H1 (cell line): ENCODE results near the gene LRP2BP. TPM values are rescaled to one million over a fixed set of nuclear protein-coding genes. Genes with fewer than 3 reads are reported as not detected.

Source experiments
- KDM5A ChIP-seq: fragments of 200-600 bp; IDR thresholded peaks from 2 replicates; pipeline ENCODE4 v1.7.1; 2012; ENCODE audit warnings: mild to moderate bottlenecking, low read length, inconsistent platforms, mixed read lengths
- RBBP5 ChIP-seq: IDR thresholded peaks from 2 replicates; pipeline ENCODE4 v1.7.1; 2012; ENCODE audit warnings: low read depth, mild to moderate bottlenecking, inconsistent platforms, low read length, moderate library complexity, borderline replicate concordance
- SIRT6 ChIP-seq: IDR thresholded peaks from one replicate; pipeline ENCODE4 v1.7.1; 2012; ENCODE audit warnings: low read length, inconsistent platforms
- polyA plus RNA-seq, 7 experiments: library from polyadenylated mRNA; depleted of rRNA in 3 of 7; stranded (reverse) in 5 of 7; unstranded in 2 of 7; fragments of >200 nt in 5 of 7; fragments of 200-250 nt in 2 of 7; gene quantifications; 1 replicate in 5 of 7; 2 replicates in 1 of 7; 4 replicates in 1 of 7; pipeline versions ENCODE4 v1.2.1 to v1.2.3, GENCODE V29; 2011 to 2013; ENCODE audit warnings: missing spikeins in 2 of 7, mixed read lengths in 2 of 7
- total RNA-seq: library from RNA; stranded (reverse); fragmentation: NEBNext Ultra II Directional; extraction: Animal tissue kit (Norgen Biotek cat#: 25700); gene quantifications from 2 replicates; pipeline ENCODE4 v1.2.1, GENCODE V29; 2021
- TF ChIP-seq, protein P1 (sequence below): fragments of 300-600 bp; sonication (generic); IDR thresholded peaks from 2 replicates; pipeline ENCODE4 v1.7.1; 2012; ENCODE audit warnings: low read length, moderate library complexity, mild to moderate bottlenecking, inconsistent platforms; ENCODE audit not compliant: insufficient replicate concordance
- TF ChIP-seq, protein P2 (sequence below): IDR thresholded peaks from 2 replicates; pipeline ENCODE4 v1.6.1; 2012; ENCODE audit warnings: inconsistent platforms
- TF ChIP-seq, protein P3 (sequence below): IDR thresholded peaks from 2 replicates; pipeline ENCODE4 v1.6.1; 2012; ENCODE audit warnings: inconsistent platforms

LRP2BP gene
- total and polyA plus RNA-seq, 2 of the 8 experiments (the other 6 are each of a cell fraction or from before 2014, with no cell fraction given), result 0.12 to 0.30 TPM

DNA sequence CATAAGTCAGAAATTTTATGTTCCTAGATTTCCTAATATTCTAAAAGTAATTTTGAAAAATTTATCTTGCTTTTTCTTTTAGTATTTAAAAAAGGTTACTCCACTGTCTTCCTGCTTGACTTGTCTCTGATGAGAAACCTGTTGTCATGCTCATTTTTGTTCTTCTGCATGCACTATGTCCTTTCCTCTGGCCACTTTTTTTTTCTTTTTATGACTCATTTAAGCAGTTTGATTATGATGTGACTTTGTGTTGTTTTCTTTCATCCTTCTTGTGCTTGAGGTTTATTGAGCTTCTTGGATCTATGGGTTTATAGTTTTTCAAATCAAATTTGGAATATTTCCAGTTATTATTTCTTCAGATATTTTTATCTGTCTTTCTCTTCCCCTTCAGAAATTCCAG, 42.1 kb upstream of the LRP2BP start (continued):
- TF ChIP-seq, protein P1, sequence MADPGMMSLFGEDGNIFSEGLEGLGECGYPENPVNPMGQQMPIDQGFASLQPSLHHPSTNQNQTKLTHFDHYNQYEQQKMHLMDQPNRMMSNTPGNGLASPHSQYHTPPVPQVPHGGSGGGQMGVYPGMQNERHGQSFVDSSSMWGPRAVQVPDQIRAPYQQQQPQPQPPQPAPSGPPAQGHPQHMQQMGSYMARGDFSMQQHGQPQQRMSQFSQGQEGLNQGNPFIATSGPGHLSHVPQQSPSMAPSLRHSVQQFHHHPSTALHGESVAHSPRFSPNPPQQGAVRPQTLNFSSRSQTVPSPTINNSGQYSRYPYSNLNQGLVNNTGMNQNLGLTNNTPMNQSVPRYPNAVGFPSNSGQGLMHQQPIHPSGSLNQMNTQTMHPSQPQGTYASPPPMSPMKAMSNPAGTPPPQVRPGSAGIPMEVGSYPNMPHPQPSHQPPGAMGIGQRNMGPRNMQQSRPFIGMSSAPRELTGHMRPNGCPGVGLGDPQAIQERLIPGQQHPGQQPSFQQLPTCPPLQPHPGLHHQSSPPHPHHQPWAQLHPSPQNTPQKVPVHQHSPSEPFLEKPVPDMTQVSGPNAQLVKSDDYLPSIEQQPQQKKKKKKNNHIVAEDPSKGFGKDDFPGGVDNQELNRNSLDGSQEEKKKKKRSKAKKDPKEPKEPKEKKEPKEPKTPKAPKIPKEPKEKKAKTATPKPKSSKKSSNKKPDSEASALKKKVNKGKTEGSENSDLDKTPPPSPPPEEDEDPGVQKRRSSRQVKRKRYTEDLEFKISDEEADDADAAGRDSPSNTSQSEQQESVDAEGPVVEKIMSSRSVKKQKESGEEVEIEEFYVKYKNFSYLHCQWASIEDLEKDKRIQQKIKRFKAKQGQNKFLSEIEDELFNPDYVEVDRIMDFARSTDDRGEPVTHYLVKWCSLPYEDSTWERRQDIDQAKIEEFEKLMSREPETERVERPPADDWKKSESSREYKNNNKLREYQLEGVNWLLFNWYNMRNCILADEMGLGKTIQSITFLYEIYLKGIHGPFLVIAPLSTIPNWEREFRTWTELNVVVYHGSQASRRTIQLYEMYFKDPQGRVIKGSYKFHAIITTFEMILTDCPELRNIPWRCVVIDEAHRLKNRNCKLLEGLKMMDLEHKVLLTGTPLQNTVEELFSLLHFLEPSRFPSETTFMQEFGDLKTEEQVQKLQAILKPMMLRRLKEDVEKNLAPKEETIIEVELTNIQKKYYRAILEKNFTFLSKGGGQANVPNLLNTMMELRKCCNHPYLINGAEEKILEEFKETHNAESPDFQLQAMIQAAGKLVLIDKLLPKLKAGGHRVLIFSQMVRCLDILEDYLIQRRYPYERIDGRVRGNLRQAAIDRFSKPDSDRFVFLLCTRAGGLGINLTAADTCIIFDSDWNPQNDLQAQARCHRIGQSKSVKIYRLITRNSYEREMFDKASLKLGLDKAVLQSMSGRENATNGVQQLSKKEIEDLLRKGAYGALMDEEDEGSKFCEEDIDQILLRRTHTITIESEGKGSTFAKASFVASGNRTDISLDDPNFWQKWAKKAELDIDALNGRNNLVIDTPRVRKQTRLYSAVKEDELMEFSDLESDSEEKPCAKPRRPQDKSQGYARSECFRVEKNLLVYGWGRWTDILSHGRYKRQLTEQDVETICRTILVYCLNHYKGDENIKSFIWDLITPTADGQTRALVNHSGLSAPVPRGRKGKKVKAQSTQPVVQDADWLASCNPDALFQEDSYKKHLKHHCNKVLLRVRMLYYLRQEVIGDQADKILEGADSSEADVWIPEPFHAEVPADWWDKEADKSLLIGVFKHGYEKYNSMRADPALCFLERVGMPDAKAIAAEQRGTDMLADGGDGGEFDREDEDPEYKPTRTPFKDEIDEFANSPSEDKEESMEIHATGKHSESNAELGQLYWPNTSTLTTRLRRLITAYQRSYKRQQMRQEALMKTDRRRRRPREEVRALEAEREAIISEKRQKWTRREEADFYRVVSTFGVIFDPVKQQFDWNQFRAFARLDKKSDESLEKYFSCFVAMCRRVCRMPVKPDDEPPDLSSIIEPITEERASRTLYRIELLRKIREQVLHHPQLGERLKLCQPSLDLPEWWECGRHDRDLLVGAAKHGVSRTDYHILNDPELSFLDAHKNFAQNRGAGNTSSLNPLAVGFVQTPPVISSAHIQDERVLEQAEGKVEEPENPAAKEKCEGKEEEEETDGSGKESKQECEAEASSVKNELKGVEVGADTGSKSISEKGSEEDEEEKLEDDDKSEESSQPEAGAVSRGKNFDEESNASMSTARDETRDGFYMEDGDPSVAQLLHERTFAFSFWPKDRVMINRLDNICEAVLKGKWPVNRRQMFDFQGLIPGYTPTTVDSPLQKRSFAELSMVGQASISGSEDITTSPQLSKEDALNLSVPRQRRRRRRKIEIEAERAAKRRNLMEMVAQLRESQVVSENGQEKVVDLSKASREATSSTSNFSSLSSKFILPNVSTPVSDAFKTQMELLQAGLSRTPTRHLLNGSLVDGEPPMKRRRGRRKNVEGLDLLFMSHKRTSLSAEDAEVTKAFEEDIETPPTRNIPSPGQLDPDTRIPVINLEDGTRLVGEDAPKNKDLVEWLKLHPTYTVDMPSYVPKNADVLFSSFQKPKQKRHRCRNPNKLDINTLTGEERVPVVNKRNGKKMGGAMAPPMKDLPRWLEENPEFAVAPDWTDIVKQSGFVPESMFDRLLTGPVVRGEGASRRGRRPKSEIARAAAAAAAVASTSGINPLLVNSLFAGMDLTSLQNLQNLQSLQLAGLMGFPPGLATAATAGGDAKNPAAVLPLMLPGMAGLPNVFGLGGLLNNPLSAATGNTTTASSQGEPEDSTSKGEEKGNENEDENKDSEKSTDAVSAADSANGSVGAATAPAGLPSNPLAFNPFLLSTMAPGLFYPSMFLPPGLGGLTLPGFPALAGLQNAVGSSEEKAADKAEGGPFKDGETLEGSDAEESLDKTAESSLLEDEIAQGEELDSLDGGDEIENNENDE, result no peak
- TF ChIP-seq, protein P2, sequence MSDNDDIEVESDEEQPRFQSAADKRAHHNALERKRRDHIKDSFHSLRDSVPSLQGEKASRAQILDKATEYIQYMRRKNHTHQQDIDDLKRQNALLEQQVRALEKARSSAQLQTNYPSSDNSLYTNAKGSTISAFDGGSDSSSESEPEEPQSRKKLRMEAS, result no peak
- TF ChIP-seq KDM5A, result no peak
- TF ChIP-seq, protein P3, sequence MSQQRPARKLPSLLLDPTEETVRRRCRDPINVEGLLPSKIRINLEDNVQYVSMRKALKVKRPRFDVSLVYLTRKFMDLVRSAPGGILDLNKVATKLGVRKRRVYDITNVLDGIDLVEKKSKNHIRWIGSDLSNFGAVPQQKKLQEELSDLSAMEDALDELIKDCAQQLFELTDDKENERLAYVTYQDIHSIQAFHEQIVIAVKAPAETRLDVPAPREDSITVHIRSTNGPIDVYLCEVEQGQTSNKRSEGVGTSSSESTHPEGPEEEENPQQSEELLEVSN, result no peak
- TF ChIP-seq RBBP5, result no peak
- TF ChIP-seq SIRT6, result no peak
